Measurements from ENCODE around the gene TMEM232. TPM values are rescaled to one million over a fixed set of nuclear protein-coding genes. Genes with fewer than 3 reads are reported as not detected.

The TMEM232 gene
- total RNA-seq, 1 experiment from 2014 or later = 0.21 TPM

DNA sequence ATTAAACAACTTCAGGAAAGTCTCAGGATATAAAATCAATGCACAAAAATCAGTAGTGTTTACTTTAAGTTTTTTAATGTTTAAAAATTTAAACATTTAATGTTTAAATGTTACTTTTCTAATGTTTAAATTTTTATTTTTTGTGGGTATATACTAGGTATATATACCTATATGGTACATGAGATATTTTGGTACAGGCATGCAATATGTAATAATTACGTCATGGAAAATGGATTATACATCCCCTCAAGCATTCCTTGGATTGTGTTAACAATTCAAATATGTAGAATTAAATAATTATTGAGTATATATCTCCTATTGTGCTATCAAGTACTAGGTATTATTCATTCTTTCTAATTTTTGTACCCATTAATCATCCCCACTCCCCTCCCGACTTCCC is 291.3 kb downstream of the TMEM232 start:
- Histone ChIP-seq H3K4me3 (ENCODE audit: low read depth in 2 of 2, low read length in 2 of 2) (no peak overlapping the region), H3K27ac (ENCODE audit: low read length) (no peak overlapping the region), H3K27me3 (ENCODE audit: control insufficient read depth, insufficient read depth, low read length) (no peaks in the 10 kb centered on the region), H3K36me3 (ENCODE audit: control insufficient read depth, insufficient read depth, low read length) (no peaks in the 10 kb centered on the region), H3K9me3 (ENCODE audit: control insufficient read depth, insufficient read depth, low read depth, low read length) (no peaks in the 10 kb centered on the region), H3K4me1 (ENCODE audit: control insufficient read depth, insufficient read depth, low read length) (no peaks in the 10 kb centered on the region)
- CTCF ChIA-PET = no interaction called here
- intact Hi-C loops (cut with micrococcal nuclease; ENCODE audit: unreplicated experiment) = no loop called here
- in situ Hi-C loops (cut with HindIII; ENCODE audit: low pct_unique_long_range_greater_than_20kb, low sequenced_read_pairs) = no loop called here
- no TSS peak for BruUV-seq (replicated peaks)
- POLR2A ChIA-PET = no interaction called here
- no peak for ATAC-seq
- TF ChIP-seq, protein P1, sequence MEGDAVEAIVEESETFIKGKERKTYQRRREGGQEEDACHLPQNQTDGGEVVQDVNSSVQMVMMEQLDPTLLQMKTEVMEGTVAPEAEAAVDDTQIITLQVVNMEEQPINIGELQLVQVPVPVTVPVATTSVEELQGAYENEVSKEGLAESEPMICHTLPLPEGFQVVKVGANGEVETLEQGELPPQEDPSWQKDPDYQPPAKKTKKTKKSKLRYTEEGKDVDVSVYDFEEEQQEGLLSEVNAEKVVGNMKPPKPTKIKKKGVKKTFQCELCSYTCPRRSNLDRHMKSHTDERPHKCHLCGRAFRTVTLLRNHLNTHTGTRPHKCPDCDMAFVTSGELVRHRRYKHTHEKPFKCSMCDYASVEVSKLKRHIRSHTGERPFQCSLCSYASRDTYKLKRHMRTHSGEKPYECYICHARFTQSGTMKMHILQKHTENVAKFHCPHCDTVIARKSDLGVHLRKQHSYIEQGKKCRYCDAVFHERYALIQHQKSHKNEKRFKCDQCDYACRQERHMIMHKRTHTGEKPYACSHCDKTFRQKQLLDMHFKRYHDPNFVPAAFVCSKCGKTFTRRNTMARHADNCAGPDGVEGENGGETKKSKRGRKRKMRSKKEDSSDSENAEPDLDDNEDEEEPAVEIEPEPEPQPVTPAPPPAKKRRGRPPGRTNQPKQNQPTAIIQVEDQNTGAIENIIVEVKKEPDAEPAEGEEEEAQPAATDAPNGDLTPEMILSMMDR (IDR thresholded peaks at IDR 0.05) = no peak
- TF ChIP-seq, protein P2, sequence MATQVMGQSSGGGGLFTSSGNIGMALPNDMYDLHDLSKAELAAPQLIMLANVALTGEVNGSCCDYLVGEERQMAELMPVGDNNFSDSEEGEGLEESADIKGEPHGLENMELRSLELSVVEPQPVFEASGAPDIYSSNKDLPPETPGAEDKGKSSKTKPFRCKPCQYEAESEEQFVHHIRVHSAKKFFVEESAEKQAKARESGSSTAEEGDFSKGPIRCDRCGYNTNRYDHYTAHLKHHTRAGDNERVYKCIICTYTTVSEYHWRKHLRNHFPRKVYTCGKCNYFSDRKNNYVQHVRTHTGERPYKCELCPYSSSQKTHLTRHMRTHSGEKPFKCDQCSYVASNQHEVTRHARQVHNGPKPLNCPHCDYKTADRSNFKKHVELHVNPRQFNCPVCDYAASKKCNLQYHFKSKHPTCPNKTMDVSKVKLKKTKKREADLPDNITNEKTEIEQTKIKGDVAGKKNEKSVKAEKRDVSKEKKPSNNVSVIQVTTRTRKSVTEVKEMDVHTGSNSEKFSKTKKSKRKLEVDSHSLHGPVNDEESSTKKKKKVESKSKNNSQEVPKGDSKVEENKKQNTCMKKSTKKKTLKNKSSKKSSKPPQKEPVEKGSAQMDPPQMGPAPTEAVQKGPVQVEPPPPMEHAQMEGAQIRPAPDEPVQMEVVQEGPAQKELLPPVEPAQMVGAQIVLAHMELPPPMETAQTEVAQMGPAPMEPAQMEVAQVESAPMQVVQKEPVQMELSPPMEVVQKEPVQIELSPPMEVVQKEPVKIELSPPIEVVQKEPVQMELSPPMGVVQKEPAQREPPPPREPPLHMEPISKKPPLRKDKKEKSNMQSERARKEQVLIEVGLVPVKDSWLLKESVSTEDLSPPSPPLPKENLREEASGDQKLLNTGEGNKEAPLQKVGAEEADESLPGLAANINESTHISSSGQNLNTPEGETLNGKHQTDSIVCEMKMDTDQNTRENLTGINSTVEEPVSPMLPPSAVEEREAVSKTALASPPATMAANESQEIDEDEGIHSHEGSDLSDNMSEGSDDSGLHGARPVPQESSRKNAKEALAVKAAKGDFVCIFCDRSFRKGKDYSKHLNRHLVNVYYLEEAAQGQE (IDR thresholded peaks at IDR 0.05; ENCODE audit: insufficient read depth in 1 of 2, low read depth in 2 of 2, low read length in 1 of 2) = no peak
- TF ChIP-seq SIN3A (IDR thresholded peaks at IDR 0.05; ENCODE audit: borderline replicate concordance, insufficient read depth, low read depth, low read length) (no peak), POLR2AphosphoS5 (IDR thresholded peaks at IDR 0.05; ENCODE audit: low read depth, low read length) (no peak), TCF7L2 (IDR thresholded peaks at IDR 0.05; ENCODE audit: low read depth, low read length) (no peak)
- no peak for DNase-seq (ENCODE audit: low read depth, low spot score)

DNA sequence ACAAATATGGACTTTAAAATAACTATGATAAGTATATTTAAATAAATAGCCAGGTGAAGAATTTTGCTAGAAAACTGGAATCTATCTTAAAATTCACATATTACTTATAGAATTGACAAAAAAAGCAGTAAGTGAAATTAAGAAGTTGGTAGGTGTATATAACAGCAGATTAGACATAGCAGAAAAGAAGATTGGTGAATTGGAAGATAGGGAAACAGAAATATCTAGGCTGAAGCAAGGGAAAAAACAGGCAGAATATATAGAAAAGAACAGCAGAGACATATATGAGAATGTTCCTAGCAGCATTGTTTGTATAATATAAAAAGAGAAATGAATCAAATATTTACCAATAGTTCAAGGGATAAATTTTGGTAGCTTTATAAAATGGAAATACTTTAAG is 294.9 kb downstream of the TMEM232 start:
- H3K27ac ChIP-seq (ENCODE audit: low read length) = no peak overlapping the region
- CTCF ChIA-PET = no interaction called here
- no peak for ATAC-seq
- POLR2A ChIA-PET = interaction anchor here (0.6 kb wide), 1 partner anchor 35 kb away, joined by 4 read pairs; no protein-coding TSS in a partner anchor
- intact Hi-C loops (cut with micrococcal nuclease; ENCODE audit: unreplicated experiment) = no loop called here
- in situ Hi-C loops (cut with HindIII; ENCODE audit: low pct_unique_long_range_greater_than_20kb, low sequenced_read_pairs) = no loop called here
- no peak overlapping the region for H3K4me3 ChIP-seq (ENCODE audit: low read depth in 2 of 2, low read length in 2 of 2)
- TF ChIP-seq TCF7L2 (IDR thresholded peaks at IDR 0.05; ENCODE audit: low read depth, low read length) (no peak), SIN3A (IDR thresholded peaks at IDR 0.05; ENCODE audit: borderline replicate concordance, insufficient read depth, low read depth, low read length) (no peak)
- H3K27me3 ChIP-seq (ENCODE audit: control insufficient read depth, insufficient read depth, low read length) = no peaks in the 10 kb centered on the region
- no peaks in the 10 kb centered on the region for H3K4me1 ChIP-seq (ENCODE audit: control insufficient read depth, insufficient read depth, low read length)
- BruUV-seq (replicated peaks) = no TSS peak
- no peaks in the 10 kb centered on the region for H3K9me3 ChIP-seq (ENCODE audit: control insufficient read depth, insufficient read depth, low read depth, low read length)
- H3K36me3 ChIP-seq (ENCODE audit: control insufficient read depth, insufficient read depth, low read length) = no peaks in the 10 kb centered on the region
- no peak for DNase-seq (ENCODE audit: low read depth, low spot score)

DNA sequence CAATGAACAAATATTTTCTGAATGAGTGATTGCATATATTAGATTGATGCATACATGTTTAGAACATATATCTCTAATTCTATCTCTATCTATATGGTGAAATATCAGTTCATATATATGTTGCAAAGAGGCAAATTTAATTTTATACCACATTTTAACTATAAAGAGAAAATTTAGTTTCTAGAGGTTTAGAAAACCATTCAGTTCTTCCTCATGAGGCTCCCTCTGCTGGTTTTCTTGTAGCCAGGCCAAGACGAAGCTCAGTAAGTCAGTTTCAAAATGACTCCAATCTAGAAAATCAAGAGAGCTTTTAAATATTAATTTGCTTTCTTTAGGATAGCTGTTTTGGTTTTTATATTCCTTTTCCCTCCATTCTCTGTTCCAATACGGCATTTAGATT is 312.1 kb downstream of the TMEM232 start:
- H3K9me3 ChIP-seq (ENCODE audit: control insufficient read depth, insufficient read depth, low read depth, low read length) = no peaks in the 10 kb centered on the region
- TF ChIP-seq, protein P1 (IDR thresholded peaks at IDR 0.05) = no peak; the same call in 1 of the 2 replicates
- TF ChIP-seq SIN3A (IDR thresholded peaks at IDR 0.05; ENCODE audit: borderline replicate concordance, insufficient read depth, low read depth, low read length) = no peak
- TF ChIP-seq POLR2AphosphoS5 (IDR thresholded peaks at IDR 0.05; ENCODE audit: low read depth, low read length) = no peak
- no peak for TF ChIP-seq TCF7L2 (IDR thresholded peaks at IDR 0.05; ENCODE audit: low read depth, low read length)
- TF ChIP-seq, protein P2 (IDR thresholded peaks at IDR 0.05; ENCODE audit: insufficient read depth in 1 of 2, low read depth in 2 of 2, low read length in 1 of 2) = no peak
- no peak overlapping the region for H3K27ac ChIP-seq (ENCODE audit: low read length)
- no peaks in the 10 kb centered on the region for H3K4me1 ChIP-seq (ENCODE audit: control insufficient read depth, insufficient read depth, low read length)
- no peak for ATAC-seq
- ChIA-PET POLR2A (no interaction called here), CTCF (no interaction called here)
- no peaks in the 10 kb centered on the region for H3K27me3 ChIP-seq (ENCODE audit: control insufficient read depth, insufficient read depth, low read length)
- H3K4me3 ChIP-seq (ENCODE audit: low read depth in 2 of 2, low read length in 2 of 2) = no peak overlapping the region
- DNase-seq (ENCODE audit: low read depth, low spot score) = no peak
- intact Hi-C loops (cut with micrococcal nuclease; ENCODE audit: unreplicated experiment) (no loop called here), in situ Hi-C loops (cut with HindIII; ENCODE audit: low pct_unique_long_range_greater_than_20kb, low sequenced_read_pairs) (no loop called here)
- no TSS peak for BruUV-seq (replicated peaks)
- H3K36me3 ChIP-seq (ENCODE audit: control insufficient read depth, insufficient read depth, low read length) = no peaks in the 10 kb centered on the region

Measured in Panc1 (cell line).